ENCODE measurements around the gene AATK. TPM values are rescaled to one million over a fixed set of nuclear protein-coding genes. Genes with fewer than 3 reads are reported as not detected.
A peak's percentile ranks its signal among the peaks of the same experiment; 100 is the strongest.
"Not testable (repeated sequence)": the region's sequence is repeated elsewhere in the genome, so short reads cannot be mapped to it uniquely, and the experiment has no call there.

AATK gene
- total RNA-seq, 2 donors from 2014 or later: 3.3 to 4.6 TPM

GRCh38 chr17:81153340-81153803 lies 12.6 kb downstream of the AATK start:
- intact Hi-C loops (cut with DNase I): no loop called here
- no peak for DNase-seq (ENCODE audit: low spot score)

- no peak for DNase-seq (ENCODE audit: low spot score)
- intact Hi-C loops (cut with DNase I): no loop called here
These were observed 13.7 kb downstream of the AATK start for GRCh38 chr17:81152288-81152828.

DNA sequence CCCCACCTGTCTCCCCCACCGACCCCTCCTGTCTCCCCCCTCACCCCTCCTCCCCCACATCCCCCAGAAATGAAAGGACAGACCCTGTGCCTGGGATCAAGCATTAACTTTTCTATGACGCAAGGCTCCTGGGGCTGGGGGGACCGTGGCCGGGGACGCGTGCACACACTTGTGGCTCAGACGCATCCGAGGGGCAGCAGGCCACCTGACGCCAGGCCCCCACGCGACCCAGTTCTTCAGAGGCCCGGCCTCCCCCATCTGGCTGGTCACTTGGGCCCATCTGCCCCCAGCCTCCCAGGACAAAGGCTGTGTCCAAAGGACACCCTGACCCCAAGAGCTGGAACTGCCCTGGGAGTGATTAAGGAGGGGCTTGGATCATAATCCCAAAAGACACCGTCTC lies 14.7 kb downstream of the AATK start:
- DNase-seq (ENCODE audit: low spot score): no peak
- intact Hi-C loops (cut with DNase I): no loop called here

- peak; percentile 91 for DNase-seq (ENCODE audit: low spot score)
- intact Hi-C loops (cut with DNase I): no loop called here
These were observed 15.5 kb downstream of the AATK start for GRCh38 chr17:81150377-81151077.

DNA sequence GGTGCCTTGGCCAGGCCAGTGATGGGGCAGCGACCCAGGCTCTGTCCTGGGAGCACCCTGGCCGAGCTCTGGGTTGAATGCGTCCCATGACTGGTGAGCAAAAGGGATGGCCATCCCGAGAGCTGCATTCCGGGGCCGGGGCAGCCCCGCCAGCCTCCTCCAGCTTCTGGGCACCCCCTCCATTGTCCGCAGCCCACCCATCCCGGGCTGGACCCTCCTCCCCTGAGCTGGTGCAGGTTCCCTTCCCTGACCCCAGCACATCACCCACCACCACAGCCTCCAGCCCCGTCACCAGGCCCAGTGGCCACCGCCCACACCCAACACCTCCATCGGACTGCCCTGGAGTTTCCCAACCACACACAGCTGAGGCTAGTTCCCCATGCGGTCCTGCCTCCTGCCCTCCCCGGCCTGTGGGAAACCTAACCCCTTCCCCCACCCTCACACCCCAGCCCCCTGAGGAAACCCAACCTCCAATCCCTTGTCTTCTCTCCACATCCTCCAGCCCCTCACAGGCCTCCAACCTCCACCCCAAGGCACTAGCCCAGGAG lies 17.0 kb downstream of the AATK start:
- intact Hi-C loops (cut with DNase I): loop anchor here in 1 of 2 donors (10.0 kb wide), 1 partner anchor 96 kb away; no protein-coding TSS in a partner anchor
- no peak for DNase-seq (ENCODE audit: low spot score)

DNA sequence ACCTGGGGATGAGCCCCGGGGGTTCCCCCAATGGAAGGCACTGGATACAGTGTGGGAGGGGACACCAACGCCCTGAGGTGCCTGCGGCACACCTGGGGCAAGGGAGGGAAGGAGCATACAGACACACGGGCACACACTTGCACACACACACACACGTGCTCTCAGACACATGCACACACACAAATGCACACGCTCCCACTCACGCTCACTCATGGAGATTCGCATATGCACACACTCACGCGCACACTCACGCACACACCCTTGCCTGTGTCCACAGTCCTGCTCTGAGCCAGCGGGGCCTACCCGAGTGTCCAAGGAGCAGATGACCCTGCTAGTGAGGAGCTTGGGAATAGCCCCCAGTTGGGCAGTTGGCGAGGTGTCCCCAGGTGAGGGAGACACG lies 17.4 kb downstream of the AATK start:
- DNase-seq (ENCODE audit: low spot score): no peak
- intact Hi-C loops (cut with DNase I): loop anchor here in 1 of 2 donors (10.0 kb wide), 1 partner anchor 96 kb away; no protein-coding TSS in a partner anchor

DNA sequence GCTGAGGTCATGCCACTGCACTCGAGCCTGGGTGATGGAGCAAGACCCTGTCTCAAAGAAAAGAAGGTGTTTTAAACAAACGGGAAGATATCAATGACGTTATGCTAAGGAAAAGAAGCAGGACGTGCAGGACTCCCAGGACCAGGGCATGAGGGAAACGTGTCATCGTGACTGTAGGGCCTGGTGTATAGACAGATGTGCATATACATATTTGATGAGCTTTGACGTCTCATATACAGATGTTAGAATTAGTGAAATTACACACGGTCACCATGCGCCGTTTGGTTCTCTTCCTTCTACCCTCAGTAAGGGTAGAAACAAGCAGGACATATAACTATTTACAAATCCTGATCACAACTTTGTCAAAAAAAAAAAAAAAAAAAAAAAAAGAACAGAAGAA lies 18.3 kb downstream of the AATK start:
- no peak for DNase-seq (ENCODE audit: low spot score)
- intact Hi-C loops (cut with DNase I): loop anchor here in 1 of 2 donors (10.0 kb wide), 1 partner anchor 97 kb away; no protein-coding TSS in a partner anchor

GRCh38 chr17:81146208-81146607 lies 19.8 kb downstream of the AATK start:
- DNase-seq (ENCODE audit: low spot score): not testable (repeated sequence)
- intact Hi-C loops (cut with DNase I): loop anchor here in 1 of 2 donors (10.0 kb wide), 1 partner anchor 99 kb away; no protein-coding TSS in a partner anchor

DNA sequence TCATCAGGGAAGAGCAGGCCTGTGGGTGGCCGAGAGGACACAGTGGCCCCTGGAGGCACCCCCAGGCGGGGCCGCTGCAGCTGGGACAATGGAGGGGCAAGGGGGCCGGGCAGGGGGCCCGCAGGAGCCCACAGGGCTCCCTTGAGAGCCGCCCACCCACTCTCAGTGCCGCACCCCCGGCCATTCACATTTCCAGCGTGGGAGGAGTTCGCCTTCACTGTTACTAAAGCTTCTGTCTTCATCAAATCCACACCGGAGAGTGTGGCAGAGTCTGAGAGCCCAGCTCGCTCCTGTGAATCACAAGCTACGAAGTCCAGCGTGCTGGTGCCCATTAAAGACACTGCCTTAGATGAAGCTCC lies 21.6 kb downstream of the AATK start:
- intact Hi-C loops (cut with DNase I): loop anchor here (5.0 to 10.0 kb wide), 2 partner anchors 98 to 100 kb away; no protein-coding TSS in a partner anchor
- no peak for DNase-seq (ENCODE audit: low spot score)

GRCh38 chr17:81143717-81144422 lies 22.2 kb downstream of the AATK start:
- intact Hi-C loops (cut with DNase I): loop anchor here (5.0 to 10.0 kb wide), 2 partner anchors 98 to 101 kb away; no protein-coding TSS in a partner anchor
- no peak for DNase-seq (ENCODE audit: low spot score)

- intact Hi-C loops (cut with DNase I): loop anchor here (5.0 to 10.0 kb wide), 2 partner anchors 99 to 102 kb away; no protein-coding TSS in a partner anchor
- no peak for DNase-seq (ENCODE audit: low spot score)
These were observed 22.9 kb downstream of the AATK start for GRCh38 chr17:81143200-81143527.

- intact Hi-C loops (cut with DNase I): loop anchor here (5.0 to 10.0 kb wide), 2 partner anchors 100 to 102 kb away; no protein-coding TSS in a partner anchor
- DNase-seq (ENCODE audit: low spot score): peak; percentile 93
These were observed 23.5 kb downstream of the AATK start for GRCh38 chr17:81142301-81143199.

- intact Hi-C loops (cut with DNase I): loop anchor here (5.0 to 10.0 kb wide), 2 partner anchors 102 to 104 kb away; no protein-coding TSS in a partner anchor
These were observed 25.3 kb downstream of the AATK start for GRCh38 chr17:81140695-81141094.

GRCh38 chr17:81140018-81140417 lies 26.0 kb downstream of the AATK start:
- intact Hi-C loops (cut with DNase I): loop anchor here (5.0 to 10.0 kb wide), 2 partner anchors 102 to 105 kb away; no protein-coding TSS in a partner anchor

More at GRCh38 chr17:81140695-81141094, 25.3 kb downstream of the AATK start:
- DNase-seq (ENCODE audit: low spot score): no peak

GRCh38 chr17:81139428-81139827 lies 26.6 kb downstream of the AATK start:
- DNase-seq (ENCODE audit: low spot score): no peak
- intact Hi-C loops (cut with DNase I): no loop called here

More at GRCh38 chr17:81140018-81140417, 26.0 kb downstream of the AATK start:
- no peak for DNase-seq (ENCODE audit: low spot score)

DNA sequence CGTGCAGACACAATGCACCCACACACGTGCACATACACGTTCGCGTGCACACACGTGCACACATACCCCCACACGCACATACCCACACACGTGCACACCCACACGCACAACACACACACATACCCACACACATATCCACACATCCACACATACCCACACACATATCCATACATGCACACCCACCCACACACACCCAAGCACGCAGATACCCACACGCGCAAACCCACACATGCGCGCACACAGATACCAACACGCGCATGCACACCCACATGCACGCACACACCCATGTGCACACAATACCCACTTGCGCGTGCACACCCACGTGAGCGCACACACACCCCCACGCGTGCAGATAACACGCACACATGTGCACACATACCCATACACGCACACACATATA lies 27.5 kb downstream of the AATK start:
- no peak for DNase-seq (ENCODE audit: low spot score)
- intact Hi-C loops (cut with DNase I): no loop called here

DNA sequence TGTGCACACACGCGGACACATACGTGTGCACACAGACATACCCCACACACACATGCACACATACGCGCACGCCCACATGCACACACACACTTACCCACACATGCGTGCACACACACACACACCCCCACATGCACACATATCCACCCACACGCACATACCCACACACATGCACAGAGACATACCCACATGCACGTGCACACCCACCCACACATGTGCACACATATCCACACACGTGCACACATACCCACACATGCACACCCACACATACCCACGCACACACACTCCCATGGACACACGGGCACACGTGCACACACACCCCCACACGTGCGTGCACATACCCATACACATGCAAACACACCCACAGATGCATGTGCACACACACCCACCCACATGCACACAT lies 27.9 kb downstream of the AATK start:
- intact Hi-C loops (cut with DNase I): no loop called here
- DNase-seq (ENCODE audit: low spot score): no peak

DNA sequence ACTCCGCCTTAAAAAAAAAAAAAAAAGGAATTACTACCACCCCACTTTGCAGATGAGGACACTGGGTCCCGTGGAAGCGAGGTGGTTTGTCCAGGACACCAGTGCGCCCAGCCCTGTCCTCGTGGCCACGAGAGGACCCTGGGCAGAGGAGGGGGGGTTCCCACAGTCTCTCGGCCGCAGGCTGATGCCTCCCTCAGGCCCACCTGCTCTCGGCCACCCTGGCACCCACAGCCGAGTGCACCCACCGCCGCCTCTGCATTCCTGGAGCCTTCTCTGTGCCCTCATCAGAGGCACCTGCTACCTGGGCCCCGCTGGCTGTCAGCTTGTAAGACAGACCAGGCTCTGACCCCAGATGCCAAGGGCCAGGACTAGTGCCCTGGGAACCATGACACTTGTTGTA lies 28.8 kb downstream of the AATK start:
- intact Hi-C loops (cut with DNase I): no loop called here
- DNase-seq (ENCODE audit: low spot score): no peak

- intact Hi-C loops (cut with DNase I): no loop called here
These were observed 29.7 kb downstream of the AATK start for GRCh38 chr17:81136366-81136765.

More at GRCh38 chr17:81136366-81136765, 29.7 kb downstream of the AATK start:
- no peak for DNase-seq (ENCODE audit: low spot score)

Data from posterior vena cava (tissue), 2 donors.